K562 (cell line): ENCODE data around the gene RSRC1. TPM values are rescaled to one million over a fixed set of nuclear protein-coding genes. Genes with fewer than 3 reads are reported as not detected.

ENCODE experiments used
- ATAC-seq: fragments of 200-7000 bp; cut with Tn5 transposase; 3 replicates; pipeline ENCODE4 v1.9.1; 2020; ENCODE audit warnings: moderate library complexity
- BruUV-seq: library from RNA; stranded (reverse); fragments of 400-500 nt; replicated peaks from 2 replicates; lab custom pipeline; 2021; lab: Mats Ljungman, UMichigan
- CTCF ChIA-PET: fragments of 300-600 bp; formaldehyde crosslinking; extraction: SDS; loops from one replicate; lab custom pipeline; 2021; ENCODE audit warnings: low intra/inter-chr PET ratio; lab: Yijun Ruan, JAX
- POLR2A ChIA-PET: fragments of 300-600, 350-650 bp; sonication (Branson Sonifier 250); formaldehyde crosslinking; extraction: SDS; loops from one replicate; lab custom pipeline; 2021; ENCODE audit warnings: antibody characterized with exemption, inconsistent platforms; lab: Yijun Ruan, JAX
- DNase-seq, 4 experiments: peaks; one replicate each; pipeline versions ENCODE4 v3.0.0 to v3.0.0-alpha.2; 2011 to 2018; ENCODE audit warnings: low spot score in 3 of 4, mixed read lengths in 3 of 4; ENCODE audit errors: extremely low read depth in 1 of 4
- FAIRE-seq: peaks from 2 replicates; lab custom pipeline; 2011; peaks lifted over from hg19 to GRCh38; lab: Jason Lieb, UNC
- H2AFZ ChIP-seq: 2 replicates; pipeline ENCODE4 v1.6.0; 2011; ENCODE audit warnings: low read depth, low read length, control low read depth, inconsistent platforms
- H3K27ac ChIP-seq: fragments of 200-600 bp; 3 replicates; pipeline ENCODE4 v1.8.0; 2011; ENCODE audit warnings: low read depth, mild to moderate bottlenecking, control low read depth, inconsistent platforms, low read length, moderate library complexity, mixed read lengths; ENCODE audit errors: extremely low read depth
- H3K27me3 ChIP-seq, 2 experiments: fragments of 300-600 bp in 1 of 2; 2 replicates in 1 of 2; 3 replicates in 1 of 2; pipeline versions ENCODE4 v1.6.0 to v1.8.0; 2011; ENCODE audit warnings: inconsistent platforms in 2 of 2, low read length in 2 of 2, mild to moderate bottlenecking in 1 of 2, mixed read lengths in 1 of 2, moderate library complexity in 1 of 2; ENCODE audit not compliant: control insufficient read depth in 2 of 2, insufficient read depth in 2 of 2
- H3K36me3 ChIP-seq: fragments of 300-600 bp; 3 replicates; pipeline ENCODE4 v1.8.0; 2011; ENCODE audit warnings: mild to moderate bottlenecking, low read length, inconsistent platforms; ENCODE audit not compliant: control insufficient read depth, insufficient read depth
- H3K4me1 ChIP-seq, 2 experiments: fragments of 200-600 bp in 1 of 2; replicated peaks in 1 of 2; 2 replicates in 1 of 2; 3 replicates in 1 of 2; pipeline versions ENCODE4 v1.5.1 to v1.8.0; 2011; ENCODE audit warnings: inconsistent platforms in 2 of 2, low read length in 2 of 2, mild to moderate bottlenecking in 1 of 2, mixed read lengths in 1 of 2, moderate library complexity in 1 of 2; ENCODE audit not compliant: control insufficient read depth in 2 of 2, insufficient read depth in 2 of 2
- H3K4me2 ChIP-seq: 2 replicates; pipeline ENCODE4 v1.6.1; 2011; ENCODE audit warnings: low read length, control low read depth, inconsistent platforms, mixed read lengths; ENCODE audit not compliant: insufficient read depth
- H3K4me3 ChIP-seq: fragments of 200-600 bp; sonication (generic), shearing (Covaris generic); 2 replicates; pipeline ENCODE4 v1.5.1; 2016; ENCODE audit warnings: control low read depth, inconsistent platforms
- H3K79me2 ChIP-seq: fragments of 200-600 bp; 3 replicates; pipeline ENCODE4 v1.8.0; 2011; ENCODE audit warnings: low read length, inconsistent platforms; ENCODE audit not compliant: control insufficient read depth, insufficient read depth
- H3K9ac ChIP-seq, 2 experiments: 2 replicates each; pipeline versions ENCODE4 v1.6.0 to v1.6.1; 2011; ENCODE audit warnings: low read depth in 2 of 2, low read length in 2 of 2, control low read depth in 1 of 2, inconsistent platforms in 1 of 2, mild to moderate bottlenecking in 1 of 2, mixed read lengths in 1 of 2; ENCODE audit not compliant: insufficient read depth in 1 of 2
- H3K9me1 ChIP-seq: one replicate; pipeline ENCODE4 v1.6.0; 2011; ENCODE audit warnings: inconsistent platforms, mild to moderate bottlenecking, low read length, moderate library complexity; ENCODE audit not compliant: control insufficient read depth, insufficient read depth
- H3K9me3 ChIP-seq: replicated peaks from 2 replicates; pipeline ENCODE4 v1.5.1; 2011; ENCODE audit warnings: low read depth, low read length, inconsistent platforms; ENCODE audit not compliant: control insufficient read depth, insufficient read depth
- H4K20me1 ChIP-seq: replicated peaks from 2 replicates; pipeline ENCODE4 v1.6.1; 2011; ENCODE audit warnings: low read length, inconsistent platforms, mixed read lengths; ENCODE audit not compliant: control insufficient read depth, insufficient read depth
- ARHGAP35 ChIP-seq: fragments of 450-650 bp; IDR thresholded peaks from 2 replicates; pipeline ENCODE4 v1.6.1; 2018; ENCODE audit not compliant: partially characterized antibody
- MYC ChIP-seq, 2 experiments: fragments of 250-450 bp in 1 of 2; sonication (Bioruptor Pico) in 1 of 2; IDR thresholded peaks; 2 replicates each; pipeline versions ENCODE4 v1.5.1 to v1.6.1; 2012 to 2021; ENCODE audit warnings: low read depth in 2 of 2, borderline replicate concordance in 1 of 2, improper control_type of control experiment in 1 of 2, low read length in 1 of 2, mild to moderate bottlenecking in 1 of 2, moderate library complexity in 1 of 2
- NFIC ChIP-seq: fragments of 450-650 bp; IDR thresholded peaks from 2 replicates; pipeline ENCODE4 v1.6.1; 2017; ENCODE audit warnings: mild to moderate bottlenecking, inconsistent platforms
- NR2C1 ChIP-seq, 2 experiments: fragments of 450-650 bp; IDR thresholded peaks; 2 replicates each; pipeline ENCODE4 v1.6.1; 2017; ENCODE audit warnings: mild to moderate bottlenecking in 2 of 2, antibody characterized with exemption in 1 of 2, inconsistent platforms in 1 of 2, missing compliant biosample characterization in 1 of 2, missing genetic modification characterization in 1 of 2
- NR2C2 ChIP-seq, 2 experiments: fragments of 200-800 bp in 1 of 2; sonication (Bioruptor generic) in 1 of 2; sonication (generic) in 1 of 2; formaldehyde crosslinking in 1 of 2; IDR thresholded peaks; 2 replicates each; pipeline versions ENCODE4 v1.6.1 to v1.8.0; 2016 to 2022; ENCODE audit warnings: mild to moderate bottlenecking in 1 of 2, missing compliant biosample characterization in 1 of 2, missing genetic modification characterization in 1 of 2, missing genetic modification reagents in 1 of 2
- NR4A1 ChIP-seq, 2 experiments: fragments of 250-450 bp in 1 of 2; fragments of 450-650 bp in 1 of 2; sonication (Bioruptor Pico) in 1 of 2; IDR thresholded peaks; 2 replicates each; pipeline versions ENCODE4 v1.4.0 to v1.6.1; 2016 to 2020; ENCODE audit warnings: mild to moderate bottlenecking in 2 of 2, missing compliant biosample characterization in 1 of 2, missing genetic modification characterization in 1 of 2, moderate library complexity in 1 of 2
- RBM25 ChIP-seq: fragments of 200-400 bp; formaldehyde crosslinking; IDR thresholded peaks from 2 replicates; pipeline ENCODE4 v1.6.1; 2018; ENCODE audit warnings: low read length, low read depth, moderate library complexity; ENCODE audit not compliant: severe bottlenecking
- ZNF175 ChIP-seq: fragments of 200-800 bp; sonication (Bioruptor generic); IDR thresholded peaks from 2 replicates; pipeline ENCODE4 v1.6.1; 2016; ENCODE audit warnings: low read depth, mild to moderate bottlenecking, missing genetic modification characterization, missing compliant biosample characterization
- WGBS: fragments of 100-300 bp; shearing (Covaris generic); methylation state at CpG from one replicate; pipeline ENCODE4 v1.1.6; 2016; ENCODE audit warnings: low coverage, mixed read lengths; ENCODE audit not compliant: insufficient coverage; ENCODE audit errors: missing lambda C conversion rate; 5-methylcytosine and 5-hydroxymethylcytosine counted together
- in situ Hi-C: fragments of 300-500 bp; cut with MboI; formaldehyde crosslinking; loops from 4 replicates; pipeline ENCODE4 v1.15.0; 2018; ENCODE audit warnings: inconsistent platforms, mixed read lengths
- intact Hi-C: fragments of 100-400 bp; cut with micrococcal nuclease; formaldehyde crosslinking; loops from 2 replicates; pipeline ENCODE4 v1.14.2; 2022
- polyA plus RNA-seq, 8 experiments: library from polyadenylated mRNA; depleted of rRNA in 4 of 8; stranded (reverse) in 5 of 8; unstranded in 3 of 8; fragments of >200 nt; fragmentation: Nextera tagmentation in 2 of 8; fragmentation: Illumina TruSeq in 1 of 8; extraction: Ambion mirVana in 2 of 8; extraction: Trizol in 1 of 8; gene quantifications; 2 replicates each; pipeline versions ENCODE4 v1.2.1 to v1.2.3, GENCODE V29; 2011 to 2014; ENCODE audit warnings: inconsistent platforms in 1 of 8, missing spikeins in 1 of 8
- total RNA-seq, 7 experiments: library from RNA; depleted of rRNA in 6 of 7; stranded (reverse); fragments of >200 nt in 6 of 7; fragmentation: Illumina TruSeq in 2 of 7; extraction: Trizol in 2 of 7; gene quantifications; 2 replicates each; pipeline versions ENCODE4 v1.2.1 to v1.2.3, GENCODE V29; 2011 to 2021; ENCODE audit warnings: low replicate concordance in 1 of 7
- TF ChIP-seq, protein P1 (sequence below), 2 experiments: fragments of 450-650 bp in 1 of 2; IDR thresholded peaks; 2 replicates each; pipeline ENCODE4 v1.6.1; 2011 to 2017; ENCODE audit warnings: low read depth in 2 of 2, antibody characterized with exemption in 1 of 2, borderline replicate concordance in 1 of 2, low read length in 1 of 2, mild to moderate bottlenecking in 1 of 2, mixed read lengths in 1 of 2; ENCODE audit not compliant: control insufficient read depth in 1 of 2
- TF ChIP-seq, protein P2 (sequence below): fragments of 450-650 bp; IDR thresholded peaks from 2 replicates; pipeline ENCODE4 v1.6.1; 2017; ENCODE audit warnings: mild to moderate bottlenecking, moderate library complexity
- TF ChIP-seq, protein P3 (sequence below): fragments of 250-450 bp; sonication (Bioruptor Pico); IDR thresholded peaks from 2 replicates; pipeline ENCODE4 v1.5.0; 2021; ENCODE audit warnings: mild to moderate bottlenecking, borderline replicate concordance
- TF ChIP-seq, protein P4 (sequence below): sonication (generic); formaldehyde crosslinking; IDR thresholded peaks from 2 replicates; pipeline ENCODE4 v1.8.1; 2023; ENCODE audit warnings: mild to moderate bottlenecking, missing genetic modification reagents, moderate library complexity

Gene RSRC1
- total and polyA plus RNA-seq, 9 of the 15 experiments (the other 6 are each of a cell fraction or from before 2014, with no cell fraction given) = 19.3 to 128 (median 75.5) TPM

GRCh38 chr3:158134363-158134762 is 24.5 kb downstream of the RSRC1 start:
- no TSS peak for BruUV-seq
- Histone ChIP-seq H3K27me3 (no peaks in the 10 kb centered on the region), H4K20me1 (no peaks in the 10 kb centered on the region), H3K4me1 (no peaks in the 10 kb centered on the region), H3K9ac (no peak overlapping the region), H3K4me2 (no peak overlapping the region), H3K4me3 (no peak overlapping the region), H3K79me2 (peaks cover 20% of the 10 kb centered on the region), H2AFZ (no peak overlapping the region), H3K27ac (no peak overlapping the region), H3K36me3 (peaks cover 44% of the 10 kb centered on the region), H3K9me3 (no peaks in the 10 kb centered on the region), H3K9me1 (no peaks in the 10 kb centered on the region)
- ATAC-seq (no peak), FAIRE-seq (no peak), DNase-seq (no peak)
- ChIA-PET POLR2A (no interaction called here), CTCF (no interaction called here)
- in situ Hi-C loops (no loop called here), intact Hi-C loops (no loop called here)
- 100% methylated on average over 2 of the region's 2 CpGs for WGBS
- TF ChIP-seq ZNF175 = no peak
- TF ChIP-seq, protein P1, sequence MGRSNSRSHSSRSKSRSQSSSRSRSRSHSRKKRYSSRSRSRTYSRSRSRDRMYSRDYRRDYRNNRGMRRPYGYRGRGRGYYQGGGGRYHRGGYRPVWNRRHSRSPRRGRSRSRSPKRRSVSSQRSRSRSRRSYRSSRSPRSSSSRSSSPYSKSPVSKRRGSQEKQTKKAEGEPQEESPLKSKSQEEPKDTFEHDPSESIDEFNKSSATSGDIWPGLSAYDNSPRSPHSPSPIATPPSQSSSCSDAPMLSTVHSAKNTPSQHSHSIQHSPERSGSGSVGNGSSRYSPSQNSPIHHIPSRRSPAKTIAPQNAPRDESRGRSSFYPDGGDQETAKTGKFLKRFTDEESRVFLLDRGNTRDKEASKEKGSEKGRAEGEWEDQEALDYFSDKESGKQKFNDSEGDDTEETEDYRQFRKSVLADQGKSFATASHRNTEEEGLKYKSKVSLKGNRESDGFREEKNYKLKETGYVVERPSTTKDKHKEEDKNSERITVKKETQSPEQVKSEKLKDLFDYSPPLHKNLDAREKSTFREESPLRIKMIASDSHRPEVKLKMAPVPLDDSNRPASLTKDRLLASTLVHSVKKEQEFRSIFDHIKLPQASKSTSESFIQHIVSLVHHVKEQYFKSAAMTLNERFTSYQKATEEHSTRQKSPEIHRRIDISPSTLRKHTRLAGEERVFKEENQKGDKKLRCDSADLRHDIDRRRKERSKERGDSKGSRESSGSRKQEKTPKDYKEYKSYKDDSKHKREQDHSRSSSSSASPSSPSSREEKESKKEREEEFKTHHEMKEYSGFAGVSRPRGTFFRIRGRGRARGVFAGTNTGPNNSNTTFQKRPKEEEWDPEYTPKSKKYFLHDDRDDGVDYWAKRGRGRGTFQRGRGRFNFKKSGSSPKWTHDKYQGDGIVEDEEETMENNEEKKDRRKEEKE (IDR thresholded peaks at IDR 0.05; ENCODE audit: borderline replicate concordance in 1 of 2, control insufficient read depth in 1 of 2, low read depth in 2 of 2, low read length in 1 of 2) = no peak
- no peak for TF ChIP-seq NFIC
- TF ChIP-seq, protein P2, sequence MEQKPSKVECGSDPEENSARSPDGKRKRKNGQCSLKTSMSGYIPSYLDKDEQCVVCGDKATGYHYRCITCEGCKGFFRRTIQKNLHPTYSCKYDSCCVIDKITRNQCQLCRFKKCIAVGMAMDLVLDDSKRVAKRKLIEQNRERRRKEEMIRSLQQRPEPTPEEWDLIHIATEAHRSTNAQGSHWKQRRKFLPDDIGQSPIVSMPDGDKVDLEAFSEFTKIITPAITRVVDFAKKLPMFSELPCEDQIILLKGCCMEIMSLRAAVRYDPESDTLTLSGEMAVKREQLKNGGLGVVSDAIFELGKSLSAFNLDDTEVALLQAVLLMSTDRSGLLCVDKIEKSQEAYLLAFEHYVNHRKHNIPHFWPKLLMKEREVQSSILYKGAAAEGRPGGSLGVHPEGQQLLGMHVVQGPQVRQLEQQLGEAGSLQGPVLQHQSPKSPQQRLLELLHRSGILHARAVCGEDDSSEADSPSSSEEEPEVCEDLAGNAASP = no peak
- TF ChIP-seq RBM25 = no peak
- TF ChIP-seq ARHGAP35 = no peak
- no peak for TF ChIP-seq MYC (IDR thresholded peaks at IDR 0.05; ENCODE audit: low read depth, low read length)
- TF ChIP-seq MYC (CRISPR knock-in tag; IDR thresholded peaks at IDR 0.05; ENCODE audit: borderline replicate concordance, low read depth) = no peak
- no peak for TF ChIP-seq NR2C2 (CRISPR knock-in tag; IDR thresholded peaks at IDR 0.05)
- TF ChIP-seq NR2C2 (tag; IDR thresholded peaks at IDR 0.05) = no peak
- TF ChIP-seq, protein P3, sequence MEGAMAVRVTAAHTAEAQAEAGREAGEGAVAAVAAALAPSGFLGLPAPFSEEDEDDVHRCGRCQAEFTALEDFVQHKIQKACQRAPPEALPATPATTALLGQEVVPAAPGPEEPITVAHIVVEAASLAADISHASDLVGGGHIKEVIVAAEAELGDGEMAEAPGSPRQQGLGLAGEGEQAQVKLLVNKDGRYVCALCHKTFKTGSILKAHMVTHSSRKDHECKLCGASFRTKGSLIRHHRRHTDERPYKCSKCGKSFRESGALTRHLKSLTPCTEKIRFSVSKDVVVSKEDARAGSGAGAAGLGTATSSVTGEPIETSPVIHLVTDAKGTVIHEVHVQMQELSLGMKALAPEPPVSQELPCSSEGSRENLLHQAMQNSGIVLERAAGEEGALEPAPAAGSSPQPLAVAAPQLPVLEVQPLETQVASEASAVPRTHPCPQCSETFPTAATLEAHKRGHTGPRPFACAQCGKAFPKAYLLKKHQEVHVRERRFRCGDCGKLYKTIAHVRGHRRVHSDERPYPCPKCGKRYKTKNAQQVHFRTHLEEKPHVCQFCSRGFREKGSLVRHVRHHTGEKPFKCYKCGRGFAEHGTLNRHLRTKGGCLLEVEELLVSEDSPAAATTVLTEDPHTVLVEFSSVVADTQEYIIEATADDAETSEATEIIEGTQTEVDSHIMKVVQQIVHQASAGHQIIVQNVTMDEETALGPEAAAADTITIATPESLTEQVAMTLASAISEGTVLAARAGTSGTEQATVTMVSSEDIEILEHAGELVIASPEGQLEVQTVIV (CRISPR knock-in tag) = no peak
- TF ChIP-seq, protein P4, sequence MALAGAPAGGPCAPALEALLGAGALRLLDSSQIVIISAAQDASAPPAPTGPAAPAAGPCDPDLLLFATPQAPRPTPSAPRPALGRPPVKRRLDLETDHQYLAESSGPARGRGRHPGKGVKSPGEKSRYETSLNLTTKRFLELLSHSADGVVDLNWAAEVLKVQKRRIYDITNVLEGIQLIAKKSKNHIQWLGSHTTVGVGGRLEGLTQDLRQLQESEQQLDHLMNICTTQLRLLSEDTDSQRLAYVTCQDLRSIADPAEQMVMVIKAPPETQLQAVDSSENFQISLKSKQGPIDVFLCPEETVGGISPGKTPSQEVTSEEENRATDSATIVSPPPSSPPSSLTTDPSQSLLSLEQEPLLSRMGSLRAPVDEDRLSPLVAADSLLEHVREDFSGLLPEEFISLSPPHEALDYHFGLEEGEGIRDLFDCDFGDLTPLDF (CRISPR knock-in tag) = no peak
- no peak for TF ChIP-seq NR2C1 (IDR thresholded peaks at IDR 0.05)
- TF ChIP-seq NR2C1 (tag; IDR thresholded peaks at IDR 0.05) = no peak
- TF ChIP-seq NR4A1 (CRISPR knock-in tag; IDR thresholded peaks at IDR 0.05) = no peak
- TF ChIP-seq NR4A1 (tag; IDR thresholded peaks at IDR 0.05) = no peak
